ENCODE measurements around the gene KIFC3. TPM values are rescaled to one million over a fixed set of nuclear protein-coding genes. Genes with fewer than 3 reads are reported as not detected.
A peak's percentile ranks its signal among the peaks of the same experiment; 100 is the strongest.

KIFC3 gene
- total and polyA plus RNA-seq, 2 of the 8 experiments (the other 6 are each of a cell fraction or from before 2014, with no cell fraction given) = 2.1 to 7.1 TPM

- H3K4me3 ChIP-seq (ENCODE audit: extremely low read depth in 1 of 4, insufficient read depth in 2 of 4, low read depth in 3 of 4, low read length in 4 of 4) = no peak overlapping the region
- no peaks in the 10 kb centered on the region for H3K79me2 ChIP-seq (ENCODE audit: control insufficient read depth in 1 of 2, insufficient read depth in 2 of 2, low read length in 2 of 2)
- no peak overlapping the region for H3K4me2 ChIP-seq (ENCODE audit: insufficient read depth in 1 of 2, low read depth in 2 of 2, low read length in 2 of 2)
- no peak overlapping the region for H3K18ac ChIP-seq (ENCODE audit: extremely low read depth, low read length)
- FAIRE-seq = no peak
- no peaks in the 10 kb centered on the region for H3K9me3 ChIP-seq (ENCODE audit: insufficient read depth in 2 of 2, low read depth in 1 of 2, low read length in 1 of 2)
- WGBS, 2 experiments (ENCODE audit: extremely low coverage in 1 of 2, insufficient coverage in 1 of 2, insufficient read length in 1 of 2, insufficient replicate concordance in 2 of 2, low coverage in 1 of 2, low lambda C conversion rate in 2 of 2, missing lambda C conversion rate in 1 of 2) = 92% methylated on average over 5 of the region's 5 CpGs; no CpG with 5 or more reads in 1 of the 2 experiments
- H2BK12ac ChIP-seq (ENCODE audit: low read depth, low read length) = peak overlapping the region; percentile 39; the same call in 1 of the 2 replicates
- no peak overlapping the region for H3K4ac ChIP-seq (replicated peaks; ENCODE audit: insufficient read length, low read depth, low read length)
- H4K8ac ChIP-seq (ENCODE audit: extremely low read depth, insufficient read depth, low read length) = no peak overlapping the region
- H3K23me2 ChIP-seq (ENCODE audit: low read depth, low read length) = no peaks in the 10 kb centered on the region
- H2AK5ac ChIP-seq (ENCODE audit: low read depth, low read length) = no peak overlapping the region
- H3K9ac ChIP-seq (replicated peaks in 1 of 4; ENCODE audit: extremely low read depth in 1 of 4, low read depth in 3 of 4, low read length in 3 of 4) = no peak overlapping the region
- DNase-seq (ENCODE audit: low read depth in 1 of 2, low spot score in 2 of 2) = no peak
- H3K4me1 ChIP-seq (replicated peaks in 1 of 4; ENCODE audit: control insufficient read depth in 3 of 4, insufficient read depth in 4 of 4, low read length in 3 of 4) = no peaks in the 10 kb centered on the region; a peak in 2 of 7 replicates
- H4K20me1 ChIP-seq (replicated peaks in 1 of 2; ENCODE audit: control insufficient read depth in 1 of 2, insufficient read depth in 2 of 2, low read length in 2 of 2) = no peaks in the 10 kb centered on the region
- H2BK120ac ChIP-seq (replicated peaks; ENCODE audit: low read depth, low read length) = no peak overlapping the region
- H2AFZ ChIP-seq (ENCODE audit: low read length) = no peak overlapping the region
- H2BK15ac ChIP-seq (ENCODE audit: low read length) = peak overlapping the region; percentile 61
- 0 out of 2 replicates have a peak overlapping the region, but pooled peaks have one; percentile 80 for H2BK20ac ChIP-seq (ENCODE audit: low read length)
- no peak overlapping the region for H4K5ac ChIP-seq (ENCODE audit: insufficient read length, low read depth, low read length)
- H3K23ac ChIP-seq (ENCODE audit: insufficient read length) = no peak overlapping the region
- no peaks in the 10 kb centered on the region for H3K36me3 ChIP-seq (ENCODE audit: control insufficient read depth in 2 of 4, insufficient read depth in 4 of 4, low read length in 3 of 4)
- no peaks in the 10 kb centered on the region; the same call in 1 of the 2 replicates for H3K79me1 ChIP-seq (ENCODE audit: low read depth, low read length)
- no peaks in the 10 kb centered on the region for H3K27me3 ChIP-seq (replicated peaks in 1 of 4; ENCODE audit: control insufficient read depth in 3 of 4, extremely low read depth in 1 of 4, insufficient read depth in 3 of 4, low read length in 3 of 4)
- no peak overlapping the region for H4K91ac ChIP-seq (replicated peaks; ENCODE audit: insufficient read length, low read length)
- no peak overlapping the region for H3K14ac ChIP-seq (ENCODE audit: insufficient read length)
- ChIA-PET POLR2A (ENCODE audit: partially characterized antibody) (interaction anchor here (0.6 to 0.7 kb wide), 2 partner anchors 29 to 170 kb away, joined by 3 to 4 read pairs; no protein-coding TSS in a partner anchor), CTCF (ENCODE audit: partially characterized antibody) (interaction anchor here (0.8 to 2.2 kb wide), 3 partner anchors 29 to 41 kb away, joined by 3 to 8 read pairs (median 4); no protein-coding TSS in a partner anchor)
- H2BK5ac ChIP-seq (ENCODE audit: low read depth, low read length) = no peak overlapping the region
- no peak overlapping the region for H3K56ac ChIP-seq (replicated peaks; ENCODE audit: insufficient read length, low read depth, low read length)
- no peak overlapping the region for H3K27ac ChIP-seq (ENCODE audit: low read depth, low read length)
- TF ChIP-seq TEAD4 (IDR thresholded peaks at IDR 0.05; ENCODE audit: low read depth, low read length) (no peak), RAD21 (IDR thresholded peaks at IDR 0.05 in 1 of 2, conservative IDR thresholded peaks at IDR 0.05 in 1 of 2; ENCODE audit: low read depth in 2 of 2, low read length in 2 of 2) (no peak), MAFK (IDR thresholded peaks at IDR 0.05; ENCODE audit: low read depth, low read length) (no peak), EZH2 (IDR thresholded peaks at IDR 0.05; ENCODE audit: low read depth, low read length, severe bottlenecking) (no peak), GABPA (IDR thresholded peaks at IDR 0.05; ENCODE audit: borderline replicate concordance, insufficient read depth, low read length) (no peak), BACH1 (IDR thresholded peaks at IDR 0.05; ENCODE audit: low read length) (no peak), SIN3A (conservative IDR thresholded peaks at IDR 0.05 in 1 of 2, IDR thresholded peaks at IDR 0.05 in 1 of 2; ENCODE audit: low read depth in 1 of 2, low read length in 2 of 2) (no peak), CHD1 (IDR thresholded peaks at IDR 0.05; ENCODE audit: low read depth, low read length) (no peak), ZNF274 (IDR thresholded peaks at IDR 0.05; ENCODE audit: borderline replicate concordance, extremely low read depth, low read length) (no peak), CTCF (IDR thresholded peaks at IDR 0.05; ENCODE audit: control extremely low read depth in 1 of 3, insufficient read depth in 1 of 3, low read depth in 1 of 3, low read length in 3 of 3) (no peak), KDM5A (IDR thresholded peaks at IDR 0.05; ENCODE audit: low read length) (no peak)
Observed at GRCh38 chr16:57823836-57824235, 21.5 kb upstream of the KIFC3 start.
